ENCODE measurements around the gene RRP15.

DNA sequence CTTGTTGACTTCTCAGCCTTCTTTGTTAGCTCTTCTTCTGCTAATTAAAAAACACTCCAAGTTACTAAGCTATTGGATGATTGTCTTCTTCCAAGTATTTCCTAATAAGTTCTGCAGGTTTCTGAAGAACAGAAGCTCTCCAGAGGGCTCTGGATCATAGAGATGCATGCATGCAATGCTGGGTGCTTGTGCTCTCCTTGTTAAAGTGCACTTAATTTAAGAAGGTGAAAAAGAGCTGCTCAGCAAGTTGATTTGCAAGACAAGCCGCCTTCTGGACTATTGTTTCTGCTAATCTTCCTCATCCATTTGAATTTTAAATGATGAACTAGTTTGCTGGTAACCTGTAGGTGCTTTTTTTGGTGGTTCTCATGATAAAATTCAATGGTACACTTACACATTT, 16.1 kb downstream of the RRP15 start:
- TF ChIP-seq, protein P1, sequence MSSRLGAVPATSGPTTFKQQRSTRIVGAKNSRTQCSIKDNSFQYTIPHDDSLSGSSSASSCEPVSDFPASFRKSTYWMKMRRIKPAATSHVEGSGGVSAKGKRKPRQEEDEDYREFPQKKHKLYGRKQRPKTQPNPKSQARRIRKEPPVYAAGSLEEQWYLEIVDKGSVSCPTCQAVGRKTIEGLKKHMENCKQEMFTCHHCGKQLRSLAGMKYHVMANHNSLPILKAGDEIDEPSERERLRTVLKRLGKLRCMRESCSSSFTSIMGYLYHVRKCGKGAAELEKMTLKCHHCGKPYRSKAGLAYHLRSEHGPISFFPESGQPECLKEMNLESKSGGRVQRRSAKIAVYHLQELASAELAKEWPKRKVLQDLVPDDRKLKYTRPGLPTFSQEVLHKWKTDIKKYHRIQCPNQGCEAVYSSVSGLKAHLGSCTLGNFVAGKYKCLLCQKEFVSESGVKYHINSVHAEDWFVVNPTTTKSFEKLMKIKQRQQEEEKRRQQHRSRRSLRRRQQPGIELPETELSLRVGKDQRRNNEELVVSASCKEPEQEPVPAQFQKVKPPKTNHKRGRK (tag; IDR thresholded peaks at IDR 0.05) = no peak
- TF ChIP-seq KDM2B (CRISPR knock-in tag; IDR thresholded peaks at IDR 0.05) (no peak), POLR2A (conservative IDR thresholded peaks at IDR 0.05) (no peak), TFE3 (CRISPR knock-in tag; IDR thresholded peaks at IDR 0.05) (no peak), POLR2AphosphoS5 (IDR thresholded peaks at IDR 0.05; ENCODE audit: control insufficient read depth, insufficient read depth, low read depth, low read length) (no peak), ZNF224 (CRISPR knock-in tag; IDR thresholded peaks at IDR 0.05) (no peak), ZBTB40 (IDR thresholded peaks at IDR 0.05) (no peak), ZBTB40 (CRISPR knock-in tag; IDR thresholded peaks at IDR 0.05) (no peak), CSDE1 (IDR thresholded peaks at IDR 0.05) (no peak), PURB (CRISPR knock-in tag; IDR thresholded peaks at IDR 0.05; ENCODE audit: low read depth) (no peak), EZH2 (IDR thresholded peaks at IDR 0.05; ENCODE audit: borderline replicate concordance, low read depth, low read length) (no peak), SP1 (CRISPR knock-in tag; IDR thresholded peaks at IDR 0.05) (no peak), GABPB2 (CRISPR knock-in tag; conservative IDR thresholded peaks at IDR 0.05) (no peak), ZNF24 (IDR thresholded peaks at IDR 0.05) (no peak)
- TF ChIP-seq, protein P2, sequence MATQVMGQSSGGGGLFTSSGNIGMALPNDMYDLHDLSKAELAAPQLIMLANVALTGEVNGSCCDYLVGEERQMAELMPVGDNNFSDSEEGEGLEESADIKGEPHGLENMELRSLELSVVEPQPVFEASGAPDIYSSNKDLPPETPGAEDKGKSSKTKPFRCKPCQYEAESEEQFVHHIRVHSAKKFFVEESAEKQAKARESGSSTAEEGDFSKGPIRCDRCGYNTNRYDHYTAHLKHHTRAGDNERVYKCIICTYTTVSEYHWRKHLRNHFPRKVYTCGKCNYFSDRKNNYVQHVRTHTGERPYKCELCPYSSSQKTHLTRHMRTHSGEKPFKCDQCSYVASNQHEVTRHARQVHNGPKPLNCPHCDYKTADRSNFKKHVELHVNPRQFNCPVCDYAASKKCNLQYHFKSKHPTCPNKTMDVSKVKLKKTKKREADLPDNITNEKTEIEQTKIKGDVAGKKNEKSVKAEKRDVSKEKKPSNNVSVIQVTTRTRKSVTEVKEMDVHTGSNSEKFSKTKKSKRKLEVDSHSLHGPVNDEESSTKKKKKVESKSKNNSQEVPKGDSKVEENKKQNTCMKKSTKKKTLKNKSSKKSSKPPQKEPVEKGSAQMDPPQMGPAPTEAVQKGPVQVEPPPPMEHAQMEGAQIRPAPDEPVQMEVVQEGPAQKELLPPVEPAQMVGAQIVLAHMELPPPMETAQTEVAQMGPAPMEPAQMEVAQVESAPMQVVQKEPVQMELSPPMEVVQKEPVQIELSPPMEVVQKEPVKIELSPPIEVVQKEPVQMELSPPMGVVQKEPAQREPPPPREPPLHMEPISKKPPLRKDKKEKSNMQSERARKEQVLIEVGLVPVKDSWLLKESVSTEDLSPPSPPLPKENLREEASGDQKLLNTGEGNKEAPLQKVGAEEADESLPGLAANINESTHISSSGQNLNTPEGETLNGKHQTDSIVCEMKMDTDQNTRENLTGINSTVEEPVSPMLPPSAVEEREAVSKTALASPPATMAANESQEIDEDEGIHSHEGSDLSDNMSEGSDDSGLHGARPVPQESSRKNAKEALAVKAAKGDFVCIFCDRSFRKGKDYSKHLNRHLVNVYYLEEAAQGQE (IDR thresholded peaks at IDR 0.05; ENCODE audit: borderline replicate concordance) = no peak
- TF ChIP-seq, protein P2 (CRISPR knock-in tag; IDR thresholded peaks at IDR 0.05; ENCODE audit: low read depth) = no peak

All from K562 (cell line).